Suppressor macrophage treated with lipopolysaccharide for 1 hour (primary cell): ENCODE measurements around the gene PTCD1.
"Not testable (repeated sequence)": the region's sequence is repeated elsewhere in the genome, so short reads cannot be mapped to it uniquely, and the experiment has no call there.

Source experiments
- DNase-seq, 3 donors: peaks; one replicate each; pipeline ENCODE4 v3.0.0-alpha.2; 2020 to 2022

Gene PTCD1

DNA sequence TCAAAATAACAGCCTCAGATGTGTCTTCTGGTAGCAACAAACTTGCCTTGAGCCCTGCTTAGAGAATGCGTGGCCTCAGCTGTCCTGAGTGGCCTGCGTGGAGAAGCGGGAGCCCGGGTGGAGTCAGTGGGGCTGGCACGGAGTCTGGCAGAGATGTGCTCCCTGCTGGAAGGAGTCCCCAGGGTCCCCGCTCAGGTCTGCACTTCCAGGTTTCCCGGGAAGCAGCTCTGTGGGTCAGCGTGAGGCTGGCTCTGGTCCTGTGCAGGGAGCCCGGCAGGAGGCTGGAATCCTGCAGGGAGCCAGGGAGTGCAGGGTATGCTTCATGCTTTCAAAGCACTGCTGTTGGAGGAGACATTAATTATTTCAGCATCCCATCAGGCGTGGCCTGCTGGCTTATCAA, 10.3 kb upstream of the PTCD1 start:
- DNase-seq = no peak

DNA sequence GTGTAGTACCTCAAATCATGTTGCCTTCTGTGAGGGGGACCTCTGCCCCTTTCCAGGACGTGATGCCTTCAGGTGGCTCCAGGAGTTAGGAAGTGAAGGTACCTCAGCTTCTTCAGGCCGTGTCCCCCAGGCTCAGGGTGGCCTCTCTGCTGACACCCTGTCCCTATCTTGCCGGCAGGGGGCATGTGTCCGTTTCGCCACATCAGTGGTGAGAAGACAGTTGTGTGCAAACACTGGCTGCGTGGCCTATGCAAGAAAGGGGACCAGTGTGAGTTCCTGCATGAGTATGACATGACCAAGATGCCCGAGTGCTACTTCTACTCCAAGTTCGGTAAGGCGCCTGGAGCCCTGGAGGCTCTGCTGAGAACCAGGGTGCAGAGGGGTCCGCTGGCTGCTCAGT, 9.3 kb upstream of the PTCD1 start:
- DNase-seq = peak in 2 of 3 donors; percentile 11 to 13

DNA sequence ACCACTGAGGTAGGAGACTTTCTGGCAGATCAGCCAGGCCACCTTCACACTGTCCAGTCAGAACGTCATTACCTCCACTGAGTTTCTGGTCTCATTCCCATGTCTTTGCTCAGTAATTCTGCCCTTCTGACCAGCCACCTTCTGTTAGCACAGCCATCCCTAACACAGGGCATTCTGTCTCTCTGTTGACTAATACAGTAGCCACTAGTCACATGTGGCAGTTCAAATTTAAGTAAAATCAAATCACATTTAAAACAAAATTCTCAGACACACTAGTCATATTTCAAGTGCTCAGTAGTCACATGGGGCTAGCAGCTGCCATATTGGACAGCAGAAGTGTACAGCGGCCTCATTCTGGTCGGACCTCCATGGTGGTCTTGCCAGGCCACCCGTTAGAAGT, 7.5 kb upstream of the PTCD1 start:
- no peak for DNase-seq

DNA sequence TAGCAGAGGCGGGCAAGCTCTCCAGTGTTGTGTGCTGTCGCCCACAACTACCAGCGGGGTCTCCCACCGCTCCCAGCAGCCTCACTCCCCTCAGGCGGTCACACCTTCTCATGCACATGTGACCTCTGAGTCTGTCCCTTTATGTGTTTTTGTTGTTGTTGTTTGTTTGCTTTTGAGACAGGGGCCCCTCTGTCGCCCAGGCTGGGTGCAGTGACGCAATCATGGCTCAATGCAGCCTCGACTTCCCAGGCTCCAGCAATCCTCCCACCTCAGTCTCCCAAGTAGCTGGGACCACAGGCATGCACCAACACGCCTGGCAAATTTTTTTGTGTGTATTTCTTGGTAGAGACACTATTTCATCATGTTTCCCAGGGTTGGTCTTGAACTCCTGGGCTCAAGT, 1.6 kb upstream of the PTCD1 start:
- no peak for DNase-seq

DNA sequence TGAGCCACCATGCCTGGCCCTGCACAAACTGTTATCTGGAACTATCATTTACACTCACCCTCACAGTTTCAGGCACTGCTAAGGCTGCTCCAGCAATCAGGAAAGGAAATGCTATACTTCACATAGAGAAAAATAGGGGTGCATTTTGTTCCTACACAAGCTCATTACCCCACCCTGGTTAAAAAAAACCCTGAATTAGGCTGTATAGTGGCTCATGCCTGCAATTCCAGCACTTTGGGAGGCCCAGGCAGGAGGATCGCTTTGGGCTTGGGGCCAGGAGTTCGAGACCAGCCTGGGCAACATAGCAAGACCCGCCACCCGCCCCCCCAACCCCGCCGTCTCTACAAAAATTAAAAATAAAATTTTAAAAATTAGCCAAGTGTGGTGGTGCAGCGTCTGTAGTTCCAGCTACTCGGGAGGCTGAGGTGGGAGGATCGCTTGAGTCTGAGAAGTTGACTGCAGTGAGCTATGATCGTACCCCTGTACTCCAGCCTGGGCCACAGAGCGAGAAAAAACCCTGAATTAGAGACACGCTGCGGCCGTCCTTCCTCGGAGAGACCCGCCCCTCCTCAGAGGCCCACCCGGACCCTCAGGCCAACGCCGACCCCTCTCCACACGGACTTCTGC, 539 bp downstream of the PTCD1 start:
- DNase-seq = no peak

DNA sequence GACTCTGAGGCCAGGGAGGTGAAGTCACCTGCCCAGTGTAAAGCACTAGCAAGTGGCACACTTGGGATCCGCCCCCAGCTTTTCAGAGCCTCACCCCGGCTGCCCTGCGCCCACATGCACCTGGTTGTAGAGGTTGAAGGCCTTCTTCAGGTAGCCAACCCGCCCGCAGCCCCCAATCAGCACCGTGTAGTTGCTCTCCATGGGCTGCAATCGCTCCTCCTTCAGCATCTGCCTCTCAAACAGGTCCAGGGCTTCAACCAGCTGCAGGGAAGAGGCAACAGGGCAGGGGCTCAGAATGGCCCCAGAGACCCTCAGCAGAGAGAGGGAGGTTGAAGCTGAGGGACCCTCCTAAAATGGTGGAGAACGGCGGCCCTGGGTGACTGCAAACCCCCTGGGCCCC, 5.4 kb downstream of the PTCD1 start:
- DNase-seq = no peak

DNA sequence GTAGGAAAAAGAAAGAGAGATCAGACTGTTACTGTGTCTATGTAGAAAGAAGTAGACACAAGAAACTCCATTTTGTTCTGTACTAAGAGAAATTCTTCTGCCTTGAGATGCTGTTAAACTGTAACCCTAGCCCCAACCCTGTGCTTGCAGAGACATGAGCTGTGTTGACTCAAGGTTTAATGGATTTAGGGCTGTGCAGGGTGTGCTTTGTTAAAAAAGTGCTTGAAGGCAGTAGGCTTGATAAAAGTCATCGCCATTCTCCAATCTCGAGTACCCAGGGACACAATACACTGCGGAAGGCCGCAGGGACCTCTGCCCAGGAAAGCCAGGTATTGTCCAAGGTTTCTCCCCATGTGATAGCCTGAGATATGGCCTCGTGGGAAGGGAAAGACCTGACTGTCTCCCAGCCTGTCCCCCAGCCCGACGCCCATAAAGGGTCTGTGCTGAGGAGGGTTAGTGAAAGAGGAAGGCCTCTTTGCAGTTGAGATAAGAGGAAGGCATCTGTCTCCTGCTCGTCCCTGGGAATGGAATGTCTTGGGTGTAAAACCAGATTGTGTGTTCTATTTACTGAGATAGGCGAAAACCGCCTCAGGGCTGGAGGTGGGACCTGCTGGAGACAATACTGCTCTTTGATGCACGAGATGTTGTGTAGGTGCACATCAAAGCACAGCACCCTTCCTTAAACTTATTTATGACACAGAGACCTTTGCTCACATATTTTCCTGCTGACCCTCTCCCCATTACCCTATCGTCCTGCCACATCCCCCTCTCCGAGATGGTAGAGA, 6.7 kb downstream of the PTCD1 start:
- not testable (repeated sequence) for DNase-seq

DNA sequence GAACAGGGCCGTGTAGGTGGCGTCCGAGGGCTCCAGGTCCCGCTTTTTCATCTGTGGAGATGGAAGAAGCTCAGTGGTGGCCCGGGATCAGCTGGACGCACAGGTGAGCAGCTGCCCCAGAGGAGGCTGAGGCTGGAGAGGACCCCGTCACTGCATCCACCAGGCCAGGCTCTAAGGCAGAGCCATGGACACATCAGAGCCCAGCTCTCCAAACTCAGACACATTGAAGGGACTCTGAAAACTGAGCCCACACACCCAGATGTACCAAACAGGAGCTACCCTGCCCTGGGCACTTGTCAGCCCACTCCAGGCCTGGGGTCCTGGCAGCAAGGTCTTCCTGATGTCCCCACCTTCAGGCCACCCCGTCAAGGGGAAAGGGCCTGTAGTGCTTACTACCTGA, 8.8 kb downstream of the PTCD1 start:
- DNase-seq = no peak

DNA sequence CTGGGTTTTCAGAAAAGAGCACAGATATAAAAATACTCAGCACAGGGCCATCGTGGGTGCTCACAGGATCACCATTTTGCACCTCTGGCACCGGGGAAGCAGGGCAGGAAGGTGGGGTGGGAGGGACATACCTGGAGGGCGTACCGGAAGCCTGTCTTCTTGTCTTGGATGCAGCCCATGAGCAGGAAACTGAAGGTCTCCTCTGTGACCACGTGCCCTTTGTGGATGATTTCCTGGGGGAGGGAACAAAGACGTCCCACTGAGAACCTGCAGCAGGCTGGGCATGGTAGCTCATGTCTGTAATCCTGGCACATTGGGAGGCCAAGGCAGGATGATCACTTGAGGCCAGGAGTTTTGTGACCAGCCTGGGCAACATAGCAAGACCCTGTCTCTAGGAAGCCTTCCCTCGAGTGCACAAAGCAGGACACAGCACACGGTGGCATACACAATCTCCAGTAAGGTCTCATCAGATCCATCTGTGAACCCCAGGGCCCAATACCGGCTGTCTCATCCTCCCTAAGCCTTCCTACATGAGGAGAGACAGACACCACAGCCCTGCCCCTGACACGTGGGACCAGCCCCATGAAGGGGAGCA, 9.5 kb downstream of the PTCD1 start:
- no peak for DNase-seq

DNA sequence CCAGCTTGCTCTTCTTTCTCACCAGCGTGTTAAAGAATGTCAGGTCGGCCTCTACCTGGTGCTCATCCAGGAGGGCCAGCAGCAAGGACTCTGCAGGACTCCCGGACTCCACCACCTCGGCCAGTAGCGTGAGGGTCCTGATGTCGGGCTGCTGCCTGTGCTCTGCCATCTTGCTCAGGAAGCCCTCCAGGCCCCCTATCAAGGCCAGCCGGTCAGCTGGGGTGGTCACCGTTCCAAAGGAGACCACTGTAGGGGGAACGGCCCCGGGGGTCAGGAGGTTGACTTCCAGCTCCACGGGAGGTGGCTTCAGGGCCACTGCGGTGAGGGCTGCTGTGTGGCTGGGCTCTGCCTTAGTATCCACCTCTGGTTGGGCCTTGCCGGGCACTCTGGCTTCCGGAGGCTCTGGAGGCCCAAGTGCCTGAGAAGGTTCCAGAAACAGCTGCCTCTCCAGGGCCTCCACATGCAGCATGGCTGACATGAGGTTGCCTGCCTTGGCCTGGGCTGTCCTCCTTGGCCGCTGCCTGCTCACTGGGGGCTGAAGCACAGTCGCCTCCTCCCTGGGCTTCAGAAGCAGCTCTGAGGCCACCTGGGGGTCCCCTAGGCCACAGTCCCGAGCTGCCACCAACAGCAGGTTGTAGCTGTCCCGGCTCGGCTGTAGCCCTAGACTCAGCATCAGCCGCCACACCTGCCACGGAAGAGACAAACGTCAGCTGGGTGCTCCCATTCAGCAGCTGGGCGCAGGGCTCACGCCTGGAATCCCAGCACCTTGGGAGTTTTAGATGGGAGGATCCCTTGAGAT, 13.5 kb downstream of the PTCD1 start:
- DNase-seq = no peak

DNA sequence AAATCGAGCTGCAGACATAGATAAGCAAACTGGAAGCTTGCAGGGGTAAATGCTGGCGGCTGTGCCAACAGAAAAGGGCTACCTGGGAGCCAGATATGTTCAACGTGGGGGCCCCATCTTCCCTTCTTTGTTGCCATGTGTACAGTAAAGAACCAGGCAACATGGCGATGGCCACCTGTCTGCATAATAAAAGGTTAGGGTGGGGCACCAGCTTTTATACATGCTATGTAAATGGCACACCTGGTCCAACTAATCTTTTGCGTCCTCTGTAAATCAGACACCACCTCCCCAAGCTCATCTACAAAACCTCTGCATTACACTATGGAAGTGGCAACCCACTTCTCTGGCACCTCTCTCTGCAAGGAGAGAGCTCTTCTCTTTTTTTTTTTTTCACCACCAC, 16.0 kb downstream of the PTCD1 start:
- no peak for DNase-seq

DNA sequence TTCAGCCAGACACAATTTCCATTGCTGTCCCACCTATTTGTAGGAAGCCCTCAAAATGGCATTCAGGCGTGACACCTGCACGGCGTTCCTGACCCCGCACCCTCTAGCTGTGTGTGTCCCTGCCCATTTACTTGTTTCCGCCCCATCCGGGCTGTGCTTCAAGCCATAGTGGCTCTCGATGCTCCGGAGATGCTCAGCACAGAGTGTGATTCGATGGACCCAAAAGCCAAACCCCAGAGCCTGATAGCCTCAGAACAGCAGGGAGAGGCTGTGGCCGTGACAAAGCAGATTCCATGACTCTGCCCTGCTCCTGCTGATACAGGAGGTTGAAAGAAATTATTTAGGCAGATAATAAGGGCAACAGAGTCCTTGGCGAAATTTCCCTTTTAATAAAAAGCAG, 16.4 kb downstream of the PTCD1 start:
- DNase-seq = no peak

DNA sequence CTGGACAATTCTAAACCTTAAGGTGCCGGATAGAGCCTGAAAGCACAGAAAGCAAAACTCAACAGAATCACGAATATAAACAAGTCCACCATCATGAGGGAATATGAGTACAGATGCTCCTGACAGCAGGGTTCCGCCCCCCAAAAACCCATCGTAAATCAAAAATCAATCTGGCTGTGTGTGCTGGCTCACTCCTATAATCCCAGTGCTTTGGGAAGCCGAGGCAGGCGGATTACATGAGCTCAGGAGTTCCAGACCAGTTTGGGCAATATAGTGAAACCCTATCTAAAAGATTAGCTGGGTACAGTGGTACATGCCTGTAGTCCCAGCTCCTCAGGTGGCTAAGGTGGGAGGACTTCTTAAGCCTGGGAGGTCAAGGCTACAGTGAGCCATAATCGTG, 17.6 kb downstream of the PTCD1 start:
- DNase-seq = no peak

DNA sequence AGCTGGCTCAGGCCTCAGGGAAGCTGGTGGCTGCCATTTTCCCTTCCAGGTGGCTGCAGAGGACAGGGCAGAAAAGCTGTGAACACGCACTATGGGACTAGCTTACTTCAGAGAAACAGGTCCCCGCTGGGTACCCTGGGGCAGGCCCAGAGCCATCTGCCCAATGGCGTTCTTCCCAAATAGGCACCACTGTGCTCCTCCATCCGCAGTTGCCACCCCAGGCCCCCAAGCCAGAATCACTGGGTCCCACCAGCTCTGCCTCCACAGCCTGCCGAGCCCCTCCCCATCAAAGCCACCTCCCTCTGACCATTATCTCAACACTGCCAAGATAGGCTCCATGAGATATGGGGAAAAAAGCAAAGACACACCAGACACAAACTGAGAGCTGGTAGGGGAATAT, 18.4 kb downstream of the PTCD1 start:
- DNase-seq = no peak

DNA sequence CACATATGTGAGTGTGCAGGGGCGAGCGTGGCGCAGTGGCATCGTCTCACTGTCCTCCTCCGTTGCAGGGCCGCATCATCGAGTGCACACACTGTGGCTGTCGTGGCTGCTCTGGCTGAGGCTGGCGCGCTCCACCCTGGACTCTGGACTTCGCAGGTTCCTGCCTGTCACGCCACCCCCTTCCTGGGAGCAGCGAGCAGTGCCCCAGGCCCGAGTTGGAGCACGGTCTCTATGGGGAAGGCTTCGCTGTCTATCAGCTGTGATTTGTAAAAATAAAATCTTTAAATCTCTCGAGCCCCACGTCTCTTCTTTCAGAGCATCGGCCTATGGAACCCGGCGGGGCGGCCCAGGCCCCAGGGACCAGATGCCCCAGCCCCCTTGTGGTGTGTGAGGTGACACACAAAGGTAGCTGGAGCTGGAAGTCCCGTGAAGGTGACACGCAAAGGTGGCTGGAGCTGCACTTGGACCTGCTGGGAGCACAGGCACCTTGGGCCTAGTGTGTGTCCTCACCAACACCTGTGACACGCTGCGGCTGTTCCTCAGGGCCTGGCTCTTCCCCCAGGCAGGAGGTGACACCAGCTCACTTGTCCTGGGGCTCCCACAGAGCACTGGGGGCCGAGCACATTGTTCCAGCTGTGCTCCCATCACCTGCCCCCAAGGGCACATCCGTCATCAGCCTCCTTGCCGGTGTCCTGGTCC, 19.1 kb downstream of the PTCD1 start:
- no peak for DNase-seq

DNA sequence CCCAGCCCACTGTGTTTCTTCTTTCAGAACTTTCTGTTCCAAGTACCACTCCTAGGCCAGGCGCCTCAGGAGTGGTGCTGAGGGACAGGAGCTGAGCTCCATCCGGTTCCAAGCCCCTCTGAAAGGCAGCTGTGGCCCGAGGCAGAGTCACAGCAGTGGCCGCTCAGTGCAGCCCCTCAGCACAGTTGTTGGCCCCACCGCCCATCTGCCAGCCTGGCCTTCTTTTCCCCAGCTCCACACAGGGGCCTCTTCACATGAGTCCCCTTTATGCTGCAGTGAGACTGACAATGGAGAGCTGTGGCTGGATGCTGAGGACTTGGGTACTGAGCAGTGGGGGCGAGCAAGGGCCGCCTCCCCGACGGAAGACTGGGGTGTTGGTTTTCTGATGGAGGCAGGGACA, 20.3 kb downstream of the PTCD1 start:
- DNase-seq = no peak

DNA sequence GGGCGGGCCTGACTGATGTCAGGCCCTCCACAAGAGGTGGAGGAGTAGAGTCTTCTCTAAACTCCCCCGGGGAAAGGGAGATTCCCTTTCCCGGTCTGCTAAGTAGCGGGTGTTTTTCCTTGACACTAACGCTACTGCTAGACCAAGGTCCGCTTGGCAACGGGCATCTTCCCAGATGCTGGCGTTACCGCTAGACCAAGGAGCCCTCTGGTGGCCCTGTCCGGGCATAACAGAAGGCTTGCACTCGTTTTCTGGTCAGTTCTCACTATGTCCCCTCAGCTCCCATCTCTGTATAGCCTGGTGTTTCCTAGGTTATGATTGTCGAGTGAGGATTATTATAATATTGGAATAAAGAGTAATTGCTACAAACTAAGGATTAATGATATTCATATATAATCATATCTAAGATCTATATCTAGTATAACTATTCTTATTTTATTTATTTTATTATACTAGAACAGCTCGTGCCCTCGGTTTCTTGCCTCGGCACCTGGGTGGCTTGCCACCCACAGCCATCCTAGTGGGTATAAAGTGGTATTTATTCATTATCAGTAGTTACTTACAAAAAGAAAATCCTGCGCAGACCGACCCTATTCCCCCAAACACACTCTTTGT, 23.0 kb downstream of the PTCD1 start:
- DNase-seq = peak; percentile 30 to 40 (median 35)

DNA sequence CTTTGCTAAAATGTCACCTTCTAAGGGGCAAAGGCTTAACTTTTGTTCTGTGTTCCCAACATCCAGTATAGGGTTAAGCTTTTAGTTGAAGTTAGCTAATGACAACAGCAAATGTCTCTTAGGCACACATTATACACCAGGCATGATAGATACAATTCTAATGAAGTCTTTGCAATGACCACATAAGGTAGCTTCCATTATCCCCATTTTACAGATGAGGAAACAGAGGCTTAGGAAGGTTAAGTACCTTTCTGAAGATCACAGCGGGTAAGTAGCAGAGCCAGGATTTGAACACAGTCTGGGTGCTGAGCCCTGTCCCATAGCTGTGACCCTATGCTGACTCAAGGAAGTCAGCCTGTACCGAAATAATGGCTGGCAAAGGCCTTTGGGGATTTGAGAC, 28.0 kb downstream of the PTCD1 start:
- DNase-seq = no peak

DNA sequence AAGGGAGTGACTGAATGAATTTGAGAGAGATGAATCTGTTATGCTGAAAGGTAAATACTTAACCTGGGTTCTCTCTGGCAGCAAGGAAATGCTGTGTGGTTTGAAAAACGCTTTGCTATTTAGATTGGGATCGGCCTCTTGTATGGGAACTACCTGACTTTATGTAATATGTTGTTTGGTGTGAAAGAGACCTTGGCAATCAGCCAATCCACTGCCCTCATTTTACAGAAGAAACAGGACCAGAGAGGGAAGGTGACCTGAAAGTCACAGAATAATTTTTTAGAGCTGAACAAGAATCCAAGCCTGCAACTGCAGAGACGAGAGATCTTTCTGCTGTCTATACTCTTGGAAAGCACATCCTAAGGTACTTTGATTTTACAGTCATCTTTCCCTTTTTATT, 28.8 kb downstream of the PTCD1 start:
- DNase-seq = peak in 1 of 3 donors; percentile 6

DNA sequence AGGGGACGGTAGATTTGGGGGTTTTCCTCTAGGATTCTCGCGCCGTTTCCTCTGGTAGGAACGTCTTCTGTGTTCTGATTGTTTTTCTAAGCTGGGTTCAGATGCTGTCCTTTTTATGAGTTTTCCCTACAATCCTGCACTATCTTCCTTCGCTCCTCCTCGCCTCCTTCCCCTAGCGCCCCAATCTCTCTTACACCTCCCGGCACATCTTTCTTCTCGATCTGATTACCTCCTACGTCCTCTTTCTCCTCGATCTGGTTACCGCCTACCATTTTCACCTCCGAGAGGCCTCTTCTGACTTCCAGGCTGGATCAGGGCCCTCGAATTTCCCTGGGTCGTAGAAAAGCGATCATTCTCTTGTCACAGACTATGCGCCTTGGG, 29.4 kb downstream of the PTCD1 start:
- peak in 1 of 3 donors; percentile 11 for DNase-seq

DNA sequence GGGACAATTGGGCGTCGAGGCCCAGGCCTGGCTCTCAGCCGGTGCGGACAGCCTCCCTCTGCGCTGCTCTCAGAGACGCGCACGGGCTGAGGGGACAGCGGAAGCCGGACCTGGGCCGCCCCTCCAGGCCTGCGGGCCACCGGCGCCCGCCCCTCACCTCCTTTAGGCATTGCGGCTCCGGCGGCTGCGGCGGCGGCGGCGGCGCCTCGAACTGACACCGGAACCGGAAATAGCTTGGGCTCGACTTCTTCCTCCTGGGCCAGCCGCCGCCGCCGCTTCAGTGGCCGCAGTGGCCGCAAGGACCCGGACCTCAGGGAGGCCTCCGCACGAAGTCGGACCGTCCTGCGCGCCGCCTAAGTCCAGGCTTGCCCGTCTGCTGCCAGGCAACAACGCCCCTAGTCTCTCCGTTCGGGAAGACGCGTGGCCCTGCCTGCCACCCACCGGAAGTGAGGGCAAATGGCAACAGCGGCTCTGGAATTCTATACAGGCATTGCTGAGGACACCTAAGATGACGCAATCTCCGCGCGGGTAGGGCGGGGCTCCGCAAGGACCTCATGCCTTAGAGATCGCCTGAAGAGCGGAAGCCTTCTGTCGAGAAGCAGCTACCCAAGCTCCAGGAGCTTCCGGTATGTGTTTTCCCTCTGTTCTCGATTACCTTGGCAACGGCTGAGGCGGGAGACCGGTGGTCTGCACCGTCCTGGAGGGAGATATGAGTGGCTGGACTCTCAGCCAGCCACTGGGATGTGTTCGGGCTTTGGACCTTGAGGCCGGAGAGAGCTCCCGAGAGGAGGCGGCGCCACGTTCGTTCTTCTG, 30.0 kb downstream of the PTCD1 start, which contains the start of the genes BUD31 and PDAP1:
Gene BUD31 (plus strand): TSS at position 591 of the 813 bp plus-strand sequence. CDS start 2,124 bp downstream, outside the sequence.
Gene PDAP1 (minus strand): TSS at position 219 of the 813 bp plus-strand sequence. CDS start 49 bp downstream, at position 170.
- peak; percentile 93 to 94 (median 93) for DNase-seq
